Measurements from ENCODE around the gene WDR44.
"Not testable (repeated sequence)": the region's sequence is repeated elsewhere in the genome, so short reads cannot be mapped to it uniquely, and the experiment has no call there.

WDR44 gene

GRCh38 chrX:118482384-118482783 is 136.5 kb downstream of the WDR44 start:
- not testable (repeated sequence) for DNase-seq (ENCODE audit: low read depth)

GRCh38 chrX:118484216-118484903 is 138.5 kb downstream of the WDR44 start:
- no peak for DNase-seq (ENCODE audit: low read depth)

DNA sequence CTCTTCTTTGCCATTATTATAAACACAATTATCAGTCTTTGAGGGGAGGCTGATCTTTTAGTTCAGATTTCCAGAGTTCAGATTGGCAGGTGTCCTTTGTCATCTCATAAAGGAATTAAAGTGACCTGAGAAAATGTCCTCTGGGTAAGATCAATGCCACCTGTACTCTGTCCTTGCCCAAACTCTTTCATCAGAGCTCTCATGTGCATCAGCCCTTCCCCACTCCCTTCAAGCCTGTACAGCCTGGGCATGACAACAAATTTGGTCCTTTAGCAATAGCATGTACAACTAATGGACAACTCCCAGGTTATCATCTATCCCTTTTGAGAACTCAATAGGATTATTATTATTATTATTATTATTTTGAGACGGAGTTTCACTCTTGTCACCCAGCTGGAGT is 140.8 kb downstream of the WDR44 start:
- not testable (repeated sequence) for DNase-seq (ENCODE audit: low read depth)

DNA sequence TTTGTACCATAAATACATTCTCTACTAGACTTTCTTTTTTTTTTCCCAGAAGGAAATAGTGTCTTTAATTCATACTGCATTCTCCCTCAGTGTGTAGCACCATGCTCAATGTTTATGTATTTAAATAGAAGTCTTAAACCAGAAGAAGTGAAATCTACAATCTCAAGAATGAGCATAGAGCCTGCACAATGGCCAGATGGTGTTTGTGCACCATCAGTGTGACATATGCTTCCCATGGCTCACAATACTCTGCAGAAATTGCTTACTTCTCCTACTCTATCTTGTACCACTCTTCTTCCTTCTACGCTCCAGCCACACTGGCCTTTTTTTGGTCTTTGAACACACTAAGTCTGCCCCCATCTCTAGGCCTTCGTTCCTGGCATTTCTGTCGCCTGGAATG is 147.1 kb downstream of the WDR44 start:
- no peak for DNase-seq (ENCODE audit: low read depth)

DNA sequence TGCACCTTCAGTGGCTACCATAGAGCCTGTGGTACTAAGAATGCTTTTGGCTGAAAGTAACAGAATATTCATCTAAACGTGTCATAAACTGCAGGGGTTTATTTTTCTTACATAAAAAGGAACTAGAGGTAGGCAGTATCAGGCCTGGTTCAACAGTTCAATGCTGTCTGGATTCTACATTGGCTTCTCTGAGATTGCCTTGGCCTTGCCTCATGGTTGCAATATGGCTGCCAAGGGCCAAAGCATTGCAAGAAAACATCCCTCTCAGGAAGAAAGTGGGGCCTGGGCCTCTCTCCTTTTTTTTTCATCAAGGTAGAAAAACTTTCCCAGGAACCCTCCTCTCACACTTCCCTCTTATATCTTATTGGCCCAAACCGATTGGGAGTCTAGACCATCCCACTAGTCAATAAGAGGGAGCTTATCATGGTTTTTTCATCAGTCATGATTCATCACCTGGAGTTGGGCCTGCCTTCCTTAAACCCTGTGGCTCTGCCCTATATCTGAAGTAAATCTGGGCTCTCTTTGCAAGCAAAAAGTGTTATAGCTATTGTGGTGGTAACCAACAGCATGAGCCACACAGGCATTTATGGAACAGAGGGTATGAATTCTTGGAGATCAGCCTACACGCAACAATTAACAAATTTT is 147.9 kb downstream of the WDR44 start:
- no peak for DNase-seq (ENCODE audit: low read depth)

- DNase-seq (ENCODE audit: low read depth): peak; percentile 58
These were observed 149.4 kb downstream of the WDR44 start, which contains the start of gene DOCK11 for GRCh38 chrX:118495061-118495921. Gene DOCK11, plus strand, starts transcription at chrX:118495815. Its CDS starts 157 bp downstream, at chrX:118495972.

DNA sequence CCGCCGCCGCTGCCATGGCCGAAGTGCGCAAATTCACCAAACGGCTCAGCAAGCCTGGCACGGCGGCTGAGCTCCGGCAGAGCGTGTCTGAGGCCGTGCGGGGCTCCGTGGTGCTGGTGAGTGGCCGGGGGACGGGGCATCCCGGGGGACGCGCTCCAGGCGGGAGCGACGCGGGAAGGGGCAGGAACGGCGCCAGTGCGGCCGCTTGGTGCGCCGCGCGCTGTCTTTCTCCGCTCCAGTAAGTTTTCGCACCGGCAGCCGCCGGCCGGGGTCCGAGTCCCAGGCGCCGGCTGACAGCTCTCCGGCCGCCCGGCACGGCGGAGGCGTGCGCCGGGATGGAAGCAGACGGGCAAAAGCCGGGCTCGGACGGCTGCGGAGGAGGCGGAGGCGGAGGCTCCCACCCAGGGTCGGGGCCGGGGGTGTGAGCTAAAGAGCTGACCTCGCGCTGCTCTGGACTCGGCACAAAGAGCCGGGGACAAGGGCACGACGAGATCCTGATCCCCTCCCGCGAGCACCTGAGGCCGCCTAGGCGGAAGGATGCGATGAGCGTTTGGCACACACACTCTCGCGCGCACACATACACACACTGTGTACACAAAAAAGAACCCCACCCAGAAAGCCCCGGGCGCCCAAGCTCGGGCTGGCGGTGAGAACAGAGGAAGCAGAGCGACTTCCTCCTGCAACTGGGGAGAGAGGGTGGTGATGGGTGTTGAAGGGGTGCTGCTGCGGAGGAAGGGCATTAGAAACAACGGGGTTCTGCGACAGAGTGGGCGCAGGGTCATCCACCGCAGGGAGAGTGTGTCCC is 150.3 kb downstream of the WDR44 start:
- no peak for DNase-seq (ENCODE audit: low read depth)

DNA sequence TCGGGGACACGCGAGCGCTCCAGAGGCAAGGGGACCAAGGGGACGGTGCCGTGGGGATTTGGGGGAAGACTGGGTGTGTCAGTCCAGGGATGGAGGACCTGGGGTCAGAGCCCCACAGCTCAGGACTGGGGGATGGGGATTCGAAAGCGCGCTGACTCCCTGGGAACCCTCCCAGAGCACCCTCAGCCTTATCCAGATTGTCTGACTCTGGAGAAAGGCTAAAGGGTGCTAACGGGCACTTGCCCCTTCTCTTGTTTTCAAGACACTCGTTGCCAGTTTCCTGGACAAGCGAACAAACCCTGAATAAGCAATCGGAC is 150.8 kb downstream of the WDR44 start:
- no peak for DNase-seq (ENCODE audit: low read depth)

DNA sequence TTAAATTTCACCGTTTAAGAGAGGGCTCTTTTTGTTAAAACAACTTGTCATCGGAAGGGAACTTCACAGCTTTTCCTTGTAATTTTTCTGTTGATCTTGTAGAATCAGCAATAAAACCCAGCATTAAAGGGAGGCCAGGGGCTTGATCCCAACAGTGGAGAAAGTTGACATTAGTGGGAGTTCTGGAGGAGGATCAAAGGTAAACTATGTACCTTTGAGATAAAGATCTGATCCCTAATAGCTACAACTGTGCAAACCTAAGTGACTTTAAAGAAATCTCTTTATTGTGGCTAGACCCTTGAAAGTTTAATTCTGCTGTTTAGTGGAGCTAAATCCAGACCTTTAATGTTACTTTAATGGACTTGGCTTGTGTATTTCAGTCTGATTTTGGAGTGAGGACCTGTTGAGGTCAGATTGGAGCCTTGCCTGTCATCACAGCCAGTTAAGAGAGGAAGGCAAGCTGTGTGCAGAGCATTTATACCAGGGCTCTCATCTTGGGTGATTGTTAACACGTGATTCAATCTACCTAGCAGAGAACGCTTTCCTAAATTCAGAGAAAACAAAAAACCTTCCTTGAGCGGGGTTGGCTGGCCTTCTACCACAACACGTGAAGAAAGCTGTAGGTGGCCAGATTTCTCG is 151.4 kb downstream of the WDR44 start:
- no peak for DNase-seq (ENCODE audit: low read depth)

GRCh38 chrX:118498351-118498750 is 152.4 kb downstream of the WDR44 start:
- no peak for DNase-seq (ENCODE audit: low read depth)

GRCh38 chrX:118498755-118499154 is 152.8 kb downstream of the WDR44 start:
- no peak for DNase-seq (ENCODE audit: low read depth)

GRCh38 chrX:118499295-118499694 is 153.4 kb downstream of the WDR44 start:
- DNase-seq (ENCODE audit: low read depth): no peak
